HG02884 (cell line): Measurements from ENCODE around the gene C5orf47.
A peak's percentile ranks its signal among the peaks of the same experiment; 100 is the strongest.

ENCODE experiments used
- ATAC-seq: cut with Tn5 transposase; IDR thresholded peaks from one replicate; pipeline ENCODE4 v1.9.1; 2021; ENCODE audit warnings: mild to moderate bottlenecking, moderate library complexity; ENCODE audit not compliant: unreplicated experiment

The C5orf47 gene

GRCh38 chr5:174022384-174023095 lies 33.6 kb downstream of the C5orf47 start:
- no peak for ATAC-seq

- no peak for ATAC-seq
Observed at GRCh38 chr5:174030286-174030685, 41.3 kb downstream of the C5orf47 start.

- ATAC-seq, result no peak
Observed at GRCh38 chr5:174044466-174045254, 55.7 kb downstream of the C5orf47 start.

- peak; percentile 80 for ATAC-seq
Observed at GRCh38 chr5:174045470-174046025, 56.6 kb downstream of the C5orf47 start, which contains the start of gene NSG2. NSG2 (plus strand) TSS chr5:174045706; CDS start chr5:174046756, 1,050 bp downstream.

- no peak for ATAC-seq
Observed at GRCh38 chr5:174046558-174046957, 57.6 kb downstream of the C5orf47 start.

- ATAC-seq, result no peak
Observed at GRCh38 chr5:174047472-174048099, 58.6 kb downstream of the C5orf47 start.

GRCh38 chr5:174052636-174053035 lies 63.7 kb downstream of the C5orf47 start:
- ATAC-seq, result no peak

- ATAC-seq, result no peak
Observed at GRCh38 chr5:174053905-174054304, 64.9 kb downstream of the C5orf47 start.
